ENCODE measurements around the gene IL12RB2.
A peak's percentile ranks its signal among the peaks of the same experiment; 100 is the strongest.
"Not testable (repeated sequence)": the region's sequence is repeated elsewhere in the genome, so short reads cannot be mapped to it uniquely, and the experiment has no call there.

The IL12RB2 gene

DNA sequence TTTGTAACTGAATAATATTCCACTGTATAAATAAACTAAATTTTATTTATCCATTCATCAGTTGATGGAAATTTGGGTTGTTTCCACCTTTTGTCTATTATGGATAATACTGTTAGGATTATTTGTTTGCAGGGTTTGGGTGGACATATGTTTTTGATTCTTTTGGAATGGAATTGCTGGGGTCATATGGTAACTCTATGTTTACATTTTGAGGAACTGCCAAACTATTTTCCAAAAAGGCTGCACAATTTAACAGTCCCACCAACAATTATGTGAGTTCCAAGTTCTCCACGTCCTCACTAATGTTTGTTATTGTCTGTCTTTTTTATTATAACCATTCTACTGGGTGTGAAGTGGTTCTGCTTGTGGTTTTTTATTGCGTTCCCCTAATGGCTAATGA lies 126.8 kb downstream of the IL12RB2 start:
- no peak for DNase-seq

GRCh38 chr1:67436511-67437055 lies 128.9 kb downstream of the IL12RB2 start:
- no peak for DNase-seq

GRCh38 chr1:67437961-67438360 lies 130.3 kb downstream of the IL12RB2 start:
- DNase-seq = no peak

- DNase-seq = no peak
These were observed 131.8 kb downstream of the IL12RB2 start for GRCh38 chr1:67439277-67440029.

DNA sequence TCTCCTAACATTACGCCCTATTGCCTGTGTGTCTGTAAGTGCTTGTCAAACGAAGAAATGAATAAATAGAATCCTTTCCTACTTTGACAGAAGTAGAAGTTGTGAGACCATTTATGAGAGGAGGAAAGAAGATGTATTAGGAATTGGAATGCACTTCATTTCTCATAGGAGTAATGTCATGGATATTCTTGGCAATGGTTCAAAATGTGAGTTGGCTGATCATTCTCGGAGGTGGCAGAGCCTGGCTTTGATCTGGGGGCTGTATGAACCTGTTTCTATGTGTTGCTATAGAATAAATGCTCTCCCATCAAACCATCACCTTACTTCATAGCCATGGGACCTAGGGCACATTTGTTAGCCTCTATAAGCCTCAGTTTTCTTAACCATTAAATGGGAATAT lies 132.7 kb downstream of the IL12RB2 start:
- no peak for DNase-seq

- peak in 1 of 2 experiments; percentile 30 for DNase-seq
These were observed 133.5 kb downstream of the IL12RB2 start for GRCh38 chr1:67441183-67441582.

DNA sequence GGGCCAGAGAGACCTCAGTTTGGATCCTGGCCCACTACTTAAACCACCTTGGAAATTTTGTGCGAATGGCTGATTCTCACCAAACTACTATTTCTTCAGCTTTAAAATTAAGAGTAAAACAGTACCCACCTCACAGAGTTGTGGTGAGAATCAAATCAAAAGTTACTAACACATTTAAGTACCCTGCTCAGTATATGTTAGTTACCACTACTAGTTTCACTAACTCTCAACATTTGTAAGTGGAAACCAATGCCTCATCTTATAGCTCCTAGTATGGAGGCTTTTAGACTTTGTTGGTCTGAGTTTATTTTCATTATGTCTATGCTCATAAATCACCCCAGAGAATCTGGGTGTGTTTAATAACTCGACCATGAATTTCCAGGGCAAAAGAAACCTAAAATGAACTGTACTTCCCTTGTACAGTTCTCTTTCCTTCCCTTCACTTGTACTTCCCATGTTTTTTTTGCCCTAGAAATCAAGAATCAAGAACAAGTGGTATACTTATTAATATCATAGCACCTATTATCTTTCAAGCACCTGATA lies 134.1 kb downstream of the IL12RB2 start:
- DNase-seq = no peak

GRCh38 chr1:67446014-67446413 lies 138.3 kb downstream of the IL12RB2 start:
- not testable (repeated sequence) for DNase-seq
